ENCODE results near the gene FAM120AOS. TPM values are rescaled to one million over a fixed set of nuclear protein-coding genes. Genes with fewer than 3 reads are reported as not detected.

FAM120AOS gene
- polyA plus RNA-seq, 3 donors: 33.2 to 47.7 (median 41.6) TPM

DNA sequence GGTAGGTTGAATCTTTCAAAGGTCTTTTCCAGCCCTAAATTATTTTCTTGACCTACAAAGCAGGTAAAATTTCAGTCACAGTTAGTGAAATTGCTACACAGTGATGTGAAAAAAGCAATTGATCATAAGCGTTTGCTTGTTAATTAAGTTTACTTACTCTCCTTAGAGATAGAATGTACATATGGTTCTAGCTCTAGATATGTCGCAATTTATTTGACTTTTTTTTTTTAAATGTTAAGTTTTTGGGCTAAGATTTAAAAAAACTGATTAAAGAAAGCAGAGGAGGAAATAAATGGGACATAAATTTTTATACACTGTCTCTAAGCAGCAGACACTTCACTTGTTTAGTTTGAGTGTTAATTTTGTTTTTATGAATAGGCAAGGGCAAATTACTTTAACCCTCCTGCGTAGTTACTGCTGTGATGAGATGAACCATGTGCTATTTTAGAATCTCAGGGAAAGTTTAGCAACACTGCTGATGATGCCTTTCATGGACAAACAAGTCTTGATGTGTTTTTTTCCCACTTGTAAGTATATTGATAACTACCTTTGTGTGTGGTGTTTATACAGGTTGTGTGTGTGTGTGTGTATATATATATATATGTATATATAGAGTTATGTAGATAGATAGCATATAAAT, 38.3 kb upstream of the FAM120AOS start:
- H3K79me2 ChIP-seq (ENCODE audit: insufficient read depth, low read length): peaks cover 90% of the 10 kb centered on the region
- peaks cover 28% of the 10 kb centered on the region for H3K4me1 Mint-ChIP-seq
- H2AFZ ChIP-seq (ENCODE audit: insufficient read depth, low read depth, low read length, poor library complexity, severe bottlenecking): no peak overlapping the region
- no CpG with 5 or more reads among the region's 3 CpGs for WGBS (ENCODE audit: insufficient coverage)
- H3K36me3 ChIP-seq (replicated peaks in 1 of 2; ENCODE audit: control insufficient read depth in 1 of 2, insufficient read depth in 2 of 2, low read length in 2 of 2): peaks cover 42 to 81% of the 10 kb centered on the region in 2 donors
- H3K27me3 Mint-ChIP-seq (ENCODE audit: low read depth in 3 of 3): no peaks in the 10 kb centered on the region
- H3K4me3 ChIP-seq (replicated peaks in 1 of 3; ENCODE audit: low read depth in 2 of 3, low read length in 3 of 3): no peak overlapping the region
- no peaks in the 10 kb centered on the region for H3K27me3 ChIP-seq (ENCODE audit: control insufficient read depth in 2 of 2, insufficient read depth in 2 of 2, low read length in 2 of 2)
- intact Hi-C loops (cut with micrococcal nuclease): no loop called here
- peaks cover 0 to 3% (median 0%) of the 10 kb centered on the region in 7 donors for H3K9me3 Mint-ChIP-seq
- no peak for DNase-seq
- H3K27ac Mint-ChIP-seq: no peak overlapping the region
- H4K20me1 ChIP-seq (ENCODE audit: insufficient read depth, low read length): peaks cover 90% of the 10 kb centered on the region
- H3K4me1 ChIP-seq (ENCODE audit: control insufficient read depth in 1 of 2, insufficient read depth in 2 of 2, low read length in 2 of 2): peaks cover 6 to 14% of the 10 kb centered on the region in 2 donors
- no peak overlapping the region for H3K27ac ChIP-seq (ENCODE audit: low read depth in 1 of 2, low read length in 2 of 2)
- H3K4me3 Mint-ChIP-seq: no peak overlapping the region
- no peak overlapping the region for H3K4me2 ChIP-seq (replicated peaks; ENCODE audit: extremely low read depth, low read length, poor library complexity, severe bottlenecking)
- TF ChIP-seq CTCF (IDR thresholded peaks at IDR 0.05): no peak
- H3K36me3 Mint-ChIP-seq: peaks cover 61 to 72% of the 10 kb centered on the region in 2 donors
- no peaks in the 10 kb centered on the region for H3K9me3 ChIP-seq (replicated peaks in 1 of 2; ENCODE audit: control insufficient read depth in 1 of 2, insufficient read depth in 1 of 2, low read length in 2 of 2)
- no peak overlapping the region for H3K9ac ChIP-seq (ENCODE audit: insufficient read depth, low read length, poor library complexity, severe bottlenecking)

GRCh38 chr9:93488244-93488643, 34.9 kb upstream of the FAM120AOS start:
- 98% methylated on average over 4 of the region's 5 CpGs for WGBS (ENCODE audit: insufficient coverage)
- Histone ChIP-seq H3K4me1 (ENCODE audit: control insufficient read depth in 1 of 2, insufficient read depth in 2 of 2, low read length in 2 of 2) (peaks cover 6 to 14% of the 10 kb centered on the region in 2 donors), H3K9ac (ENCODE audit: insufficient read depth, low read length, poor library complexity, severe bottlenecking) (no peak overlapping the region), H3K27me3 (ENCODE audit: control insufficient read depth in 2 of 2, insufficient read depth in 2 of 2, low read length in 2 of 2) (no peaks in the 10 kb centered on the region), H3K4me3 (replicated peaks in 1 of 3; ENCODE audit: low read depth in 2 of 3, low read length in 3 of 3) (no peak overlapping the region), H3K79me2 (ENCODE audit: insufficient read depth, low read length) (peaks cover 91% of the 10 kb centered on the region), H3K36me3 (replicated peaks in 1 of 2; ENCODE audit: control insufficient read depth in 1 of 2, insufficient read depth in 2 of 2, low read length in 2 of 2) (peaks cover 26 to 75% of the 10 kb centered on the region in 2 donors), H2AFZ (ENCODE audit: insufficient read depth, low read depth, low read length, poor library complexity, severe bottlenecking) (no peak overlapping the region), H4K20me1 (ENCODE audit: insufficient read depth, low read length) (peaks cover 88% of the 10 kb centered on the region), H3K4me2 (replicated peaks; ENCODE audit: extremely low read depth, low read length, poor library complexity, severe bottlenecking) (no peak overlapping the region), H3K9me3 (replicated peaks in 1 of 2; ENCODE audit: control insufficient read depth in 1 of 2, insufficient read depth in 1 of 2, low read length in 2 of 2) (no peaks in the 10 kb centered on the region), H3K27ac (ENCODE audit: low read depth in 1 of 2, low read length in 2 of 2) (peak overlapping the region in 1 of 2 donors; percentile 25)
- no peak for DNase-seq
- Mint-ChIP-seq H3K27me3 (ENCODE audit: low read depth in 3 of 3) (peaks cover 0 to 2% (median 0%) of the 10 kb centered on the region in 3 donors), H3K36me3 (peaks cover 51 to 69% of the 10 kb centered on the region in 2 donors), H3K4me1 (peaks cover 35% of the 10 kb centered on the region), H3K9me3 (peaks cover 0 to 3% (median 0%) of the 10 kb centered on the region in 7 donors), H3K4me3 (no peak overlapping the region), H3K27ac (peak overlapping the region in 4 of 7 donors; percentile 0 to 44 (median 23))
- no peak for TF ChIP-seq CTCF (IDR thresholded peaks at IDR 0.05)
- intact Hi-C loops (cut with micrococcal nuclease): no loop called here

All from CD14-positive monocyte (primary cell).